ENCODE measurements around the gene ATG12. TPM values are rescaled to one million over a fixed set of nuclear protein-coding genes. Genes with fewer than 3 reads are reported as not detected.
A peak's percentile ranks its signal among the peaks of the same experiment; 100 is the strongest.

The ATG12 gene
- total and polyA plus RNA-seq, 2 of the 13 experiments (the other 11 are each of a cell fraction or from before 2014, with no cell fraction given): 46.4 to 58.1 TPM

DNA sequence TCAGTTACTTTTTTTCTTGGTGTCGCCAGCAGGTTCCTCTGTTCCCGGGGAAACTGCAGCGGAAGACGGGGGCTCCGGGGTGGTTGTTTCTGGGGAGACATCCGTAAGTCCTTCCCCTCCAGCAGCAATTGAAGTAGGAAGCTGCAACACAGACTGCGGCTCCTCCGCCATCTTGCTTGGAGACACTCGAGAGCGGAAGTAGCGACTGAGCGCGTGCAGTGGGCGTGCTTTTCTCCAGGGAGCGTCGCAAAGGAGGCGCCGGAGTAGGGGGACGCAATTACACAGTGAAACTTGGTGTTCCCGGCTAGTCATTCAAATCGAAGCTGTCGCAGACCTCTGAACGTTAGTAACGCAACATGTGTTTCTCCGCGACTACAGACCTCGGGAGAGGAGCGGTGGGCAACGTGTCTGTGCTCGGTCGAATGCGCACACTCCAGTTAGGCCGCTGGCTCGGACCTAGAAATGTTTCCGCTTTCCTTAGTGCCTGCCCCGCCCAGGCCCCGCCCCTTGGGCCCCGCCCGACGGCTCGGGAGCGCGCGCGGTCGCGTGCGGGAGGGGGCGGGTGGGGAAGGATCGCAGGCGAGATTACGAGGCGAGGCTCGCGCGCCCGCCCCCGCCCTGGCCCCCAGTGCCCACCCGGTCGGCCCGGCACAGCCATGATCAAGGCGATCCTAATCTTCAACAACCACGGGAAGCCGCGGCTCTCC, at the start of gene ATG12, which contains the start of gene AP3S1 (continued):
- TF ChIP-seq ZNF781 (CRISPR knock-in tag; IDR thresholded peaks at IDR 0.05; ENCODE audit: borderline replicate concordance, not compliant biosample characterization) (peak; percentile 79), NR2F2 (IDR thresholded peaks at IDR 0.05; ENCODE audit: borderline replicate concordance, low read depth) (no peak), ZNF607 (CRISPR knock-in tag; IDR thresholded peaks at IDR 0.05; ENCODE audit: borderline replicate concordance) (peak; percentile 77), HES4 (CRISPR knock-in tag; IDR thresholded peaks at IDR 0.05; ENCODE audit: borderline replicate concordance) (peak; percentile 79), RFX5 (IDR thresholded peaks at IDR 0.05; ENCODE audit: low read depth, low read length) (no peak), NKX3-1 (CRISPR knock-in tag; IDR thresholded peaks at IDR 0.05) (peak; percentile 62; the same call in 1 of the 2 replicates), WIZ (CRISPR knock-in tag; IDR thresholded peaks at IDR 0.05) (no peak), IKZF4 (CRISPR knock-in tag; IDR thresholded peaks at IDR 0.05; ENCODE audit: borderline replicate concordance, low read depth, not compliant biosample characterization) (peak; percentile 69), TARDBP (CRISPR knock-in tag; IDR thresholded peaks at IDR 0.05) (peak; percentile 47; the same call in 1 of the 2 replicates), MBD4 (IDR thresholded peaks at IDR 0.05; ENCODE audit: borderline replicate concordance, low read length) (no peak), BRD4 (CRISPR knock-in tag; IDR thresholded peaks at IDR 0.05) (peak; percentile 49; the same call in 1 of the 2 replicates), ZNF30 (CRISPR knock-in tag; IDR thresholded peaks at IDR 0.05) (peak; percentile 28; the same call in 1 of the 2 replicates), TOPORS (CRISPR knock-in tag; IDR thresholded peaks at IDR 0.05) (peak; percentile 61), ZNF264 (CRISPR knock-in tag; IDR thresholded peaks at IDR 0.05) (peak; percentile 86), POLR2AphosphoS2 (IDR thresholded peaks at IDR 0.05; ENCODE audit: low read depth, low read length) (no peak), ARHGAP35 (CRISPR knock-in tag; IDR thresholded peaks at IDR 0.05; ENCODE audit: borderline replicate concordance) (peak; percentile 87; the same call in 1 of the 2 replicates), ZNF343 (CRISPR knock-in tag; IDR thresholded peaks at IDR 0.05) (no peak), BHLHE40 (IDR thresholded peaks at IDR 0.05; ENCODE audit: low read length) (peak; percentile 76), LCORL (IDR thresholded peaks at IDR 0.05) (no peak), LCORL (CRISPR knock-in tag; IDR thresholded peaks at IDR 0.05) (0 out of 2 replicates have a peak, but pooled peaks have one; percentile 72)
- TF ChIP-seq, protein P1, sequence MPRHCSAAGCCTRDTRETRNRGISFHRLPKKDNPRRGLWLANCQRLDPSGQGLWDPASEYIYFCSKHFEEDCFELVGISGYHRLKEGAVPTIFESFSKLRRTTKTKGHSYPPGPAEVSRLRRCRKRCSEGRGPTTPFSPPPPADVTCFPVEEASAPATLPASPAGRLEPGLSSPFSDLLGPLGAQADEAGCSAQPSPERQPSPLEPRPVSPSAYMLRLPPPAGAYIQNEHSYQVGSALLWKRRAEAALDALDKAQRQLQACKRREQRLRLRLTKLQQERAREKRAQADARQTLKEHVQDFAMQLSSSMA (CRISPR knock-in tag; IDR thresholded peaks at IDR 0.05): peak; percentile 64; the same call in 1 of the 2 replicates
- TF ChIP-seq, protein P2, sequence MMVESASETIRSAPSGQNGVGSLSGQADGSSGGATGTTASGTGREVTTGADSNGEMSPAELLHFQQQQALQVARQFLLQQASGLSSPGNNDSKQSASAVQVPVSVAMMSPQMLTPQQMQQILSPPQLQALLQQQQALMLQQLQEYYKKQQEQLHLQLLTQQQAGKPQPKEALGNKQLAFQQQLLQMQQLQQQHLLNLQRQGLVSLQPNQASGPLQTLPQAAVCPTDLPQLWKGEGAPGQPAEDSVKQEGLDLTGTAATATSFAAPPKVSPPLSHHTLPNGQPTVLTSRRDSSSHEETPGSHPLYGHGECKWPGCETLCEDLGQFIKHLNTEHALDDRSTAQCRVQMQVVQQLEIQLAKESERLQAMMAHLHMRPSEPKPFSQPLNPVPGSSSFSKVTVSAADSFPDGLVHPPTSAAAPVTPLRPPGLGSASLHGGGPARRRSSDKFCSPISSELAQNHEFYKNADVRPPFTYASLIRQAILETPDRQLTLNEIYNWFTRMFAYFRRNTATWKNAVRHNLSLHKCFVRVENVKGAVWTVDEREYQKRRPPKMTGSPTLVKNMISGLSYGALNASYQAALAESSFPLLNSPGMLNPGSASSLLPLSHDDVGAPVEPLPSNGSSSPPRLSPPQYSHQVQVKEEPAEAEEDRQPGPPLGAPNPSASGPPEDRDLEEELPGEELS (CRISPR knock-in tag; IDR thresholded peaks at IDR 0.05): peak; percentile 42; the same call in 1 of the 2 replicates
- TF ChIP-seq, protein P3, sequence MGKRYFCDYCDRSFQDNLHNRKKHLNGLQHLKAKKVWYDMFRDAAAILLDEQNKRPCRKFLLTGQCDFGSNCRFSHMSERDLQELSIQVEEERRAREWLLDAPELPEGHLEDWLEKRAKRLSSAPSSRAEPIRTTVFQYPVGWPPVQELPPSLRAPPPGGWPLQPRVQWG (CRISPR knock-in tag; IDR thresholded peaks at IDR 0.05; ENCODE audit: borderline replicate concordance, low read depth): no peak
- TF ChIP-seq, protein P4, sequence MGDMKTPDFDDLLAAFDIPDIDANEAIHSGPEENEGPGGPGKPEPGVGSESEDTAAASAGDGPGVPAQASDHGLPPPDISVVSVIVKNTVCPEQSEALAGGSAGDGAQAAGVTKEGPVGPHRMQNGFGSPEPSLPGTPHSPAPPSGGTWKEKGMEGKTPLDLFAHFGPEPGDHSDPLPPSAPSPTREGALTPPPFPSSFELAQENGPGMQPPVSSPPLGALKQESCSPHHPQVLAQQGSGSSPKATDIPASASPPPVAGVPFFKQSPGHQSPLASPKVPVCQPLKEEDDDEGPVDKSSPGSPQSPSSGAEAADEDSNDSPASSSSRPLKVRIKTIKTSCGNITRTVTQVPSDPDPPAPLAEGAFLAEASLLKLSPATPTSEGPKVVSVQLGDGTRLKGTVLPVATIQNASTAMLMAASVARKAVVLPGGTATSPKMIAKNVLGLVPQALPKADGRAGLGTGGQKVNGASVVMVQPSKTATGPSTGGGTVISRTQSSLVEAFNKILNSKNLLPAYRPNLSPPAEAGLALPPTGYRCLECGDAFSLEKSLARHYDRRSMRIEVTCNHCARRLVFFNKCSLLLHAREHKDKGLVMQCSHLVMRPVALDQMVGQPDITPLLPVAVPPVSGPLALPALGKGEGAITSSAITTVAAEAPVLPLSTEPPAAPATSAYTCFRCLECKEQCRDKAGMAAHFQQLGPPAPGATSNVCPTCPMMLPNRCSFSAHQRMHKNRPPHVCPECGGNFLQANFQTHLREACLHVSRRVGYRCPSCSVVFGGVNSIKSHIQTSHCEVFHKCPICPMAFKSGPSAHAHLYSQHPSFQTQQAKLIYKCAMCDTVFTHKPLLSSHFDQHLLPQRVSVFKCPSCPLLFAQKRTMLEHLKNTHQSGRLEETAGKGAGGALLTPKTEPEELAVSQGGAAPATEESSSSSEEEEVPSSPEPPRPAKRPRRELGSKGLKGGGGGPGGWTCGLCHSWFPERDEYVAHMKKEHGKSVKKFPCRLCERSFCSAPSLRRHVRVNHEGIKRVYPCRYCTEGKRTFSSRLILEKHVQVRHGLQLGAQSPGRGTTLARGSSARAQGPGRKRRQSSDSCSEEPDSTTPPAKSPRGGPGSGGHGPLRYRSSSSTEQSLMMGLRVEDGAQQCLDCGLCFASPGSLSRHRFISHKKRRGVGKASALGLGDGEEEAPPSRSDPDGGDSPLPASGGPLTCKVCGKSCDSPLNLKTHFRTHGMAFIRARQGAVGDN (CRISPR knock-in tag; IDR thresholded peaks at IDR 0.05): peak; percentile 96

All from HepG2 (cell line).